Cardiac septum (tissue), 1 donor: ENCODE measurements around the gene TSR3. TPM values are rescaled to one million over a fixed set of nuclear protein-coding genes. Genes with fewer than 3 reads are reported as not detected.
"Not testable (repeated sequence)": the region's sequence is repeated elsewhere in the genome, so short reads cannot be mapped to it uniquely, and the experiment has no call there.

Source experiments
- DNase-seq: peaks from one replicate; pipeline ENCODE4 v3.0.0-alpha.2; 2020; ENCODE audit warnings: low spot score
- intact Hi-C: fragments of 100-400 bp; cut with DNase I; formaldehyde crosslinking; loops from one replicate; pipeline ENCODE4 v1.14.0; 2022
- total RNA-seq: library from RNA; stranded (reverse); fragmentation: NEBNext Ultra II Directional; extraction: Animal tissue kit (Norgen Biotek cat#: 25700); gene quantifications from one replicate; pipeline ENCODE4 v1.2.1, GENCODE V29; 2021
- donor health status: DM: no; HTN: no; CAD: no.

The TSR3 gene
- total RNA-seq, 1 donor from 2014 or later: 55.0 TPM

- intact Hi-C loops: loop anchor here (10.0 kb wide), 1 partner anchor 56 kb away; no protein-coding TSS in a partner anchor
Measured at GRCh38 chr16:1330931-1331711, 20.6 kb downstream of the TSR3 start.

DNA sequence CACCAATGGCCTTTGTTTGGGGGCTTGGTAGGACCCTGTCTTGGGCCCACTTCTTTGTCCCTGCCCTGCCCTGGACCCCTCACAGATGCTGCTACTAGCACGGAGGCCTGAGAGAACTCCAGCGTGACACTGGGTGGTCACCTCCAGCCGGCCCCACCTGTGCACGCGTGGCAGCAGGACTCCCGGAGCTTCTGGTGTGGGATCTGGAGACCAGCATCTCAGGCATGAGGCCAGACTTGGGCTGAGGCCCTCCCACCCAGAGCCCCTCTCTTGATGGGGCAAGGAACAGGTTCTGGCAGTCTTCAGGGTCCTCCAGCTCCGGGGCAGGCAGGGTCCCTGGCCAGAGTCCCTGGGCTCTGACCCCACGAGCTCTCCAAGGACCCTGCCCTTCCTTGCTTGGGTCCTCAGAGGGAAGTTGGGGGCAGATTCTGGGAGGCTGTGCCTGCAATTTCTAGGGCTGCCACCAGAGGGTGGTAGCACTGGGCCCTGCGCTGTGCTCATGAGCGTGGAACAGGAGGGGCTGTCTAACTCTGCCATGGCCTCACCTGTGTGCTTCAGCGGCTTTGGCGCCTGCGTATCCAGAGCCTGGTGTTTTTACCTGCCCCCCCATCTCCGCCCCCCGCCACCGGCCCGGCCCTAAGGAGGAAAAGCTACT is 21.3 kb downstream of the TSR3 start:
- intact Hi-C loops: loop anchor here (10.0 kb wide), 1 partner anchor 56 kb away; no protein-coding TSS in a partner anchor
- no peak for DNase-seq

More at GRCh38 chr16:1330931-1331711, 20.6 kb downstream of the TSR3 start:
- DNase-seq: no peak

DNA sequence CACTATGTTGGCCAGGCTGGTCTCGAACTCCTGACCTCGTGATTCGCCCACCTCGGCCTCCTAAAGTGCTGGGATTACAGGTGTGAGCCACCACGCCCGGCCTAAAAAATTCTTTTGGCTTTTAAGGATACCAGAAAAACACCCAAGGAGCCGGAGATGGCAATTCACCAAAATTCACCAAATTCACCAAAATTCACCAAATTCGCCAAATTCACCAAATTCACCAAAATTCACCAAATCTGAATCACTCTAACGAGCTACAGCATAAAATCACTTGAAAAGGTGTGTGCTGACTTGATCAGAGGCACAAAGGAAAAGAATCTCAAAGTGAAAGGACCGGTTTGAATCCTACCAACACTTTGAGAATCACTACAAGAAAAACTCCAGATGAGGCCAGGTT is 22.7 kb downstream of the TSR3 start:
- intact Hi-C loops: not testable (repeated sequence)

DNA sequence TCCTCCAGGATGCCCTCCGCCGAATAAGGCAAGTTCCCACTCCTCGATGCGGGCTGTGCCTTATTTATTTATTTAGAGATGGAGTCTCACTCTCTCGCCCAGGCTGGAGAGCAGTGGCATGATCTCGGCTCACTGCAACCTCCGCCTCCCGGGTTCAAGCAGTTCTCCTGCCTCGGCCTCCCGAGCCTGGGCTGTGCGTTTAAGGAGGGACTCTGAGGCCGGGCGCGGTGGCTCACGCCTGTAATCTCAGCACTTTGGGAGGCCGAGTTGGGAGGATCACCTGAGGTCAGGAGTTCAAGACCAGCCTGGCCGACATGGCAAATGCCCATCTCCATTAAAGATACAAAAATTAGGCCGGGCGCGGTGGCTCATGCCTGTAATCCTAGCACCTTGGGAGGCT is 23.5 kb downstream of the TSR3 start:
- DNase-seq, intact Hi-C loops: not testable (repeated sequence)

More for the DNA sequence above, 22.7 kb downstream of the TSR3 start:
- DNase-seq: not testable (repeated sequence)

GRCh38 chr16:1327619-1327947 is 24.1 kb downstream of the TSR3 start:
- intact Hi-C loops: no loop called here

DNA sequence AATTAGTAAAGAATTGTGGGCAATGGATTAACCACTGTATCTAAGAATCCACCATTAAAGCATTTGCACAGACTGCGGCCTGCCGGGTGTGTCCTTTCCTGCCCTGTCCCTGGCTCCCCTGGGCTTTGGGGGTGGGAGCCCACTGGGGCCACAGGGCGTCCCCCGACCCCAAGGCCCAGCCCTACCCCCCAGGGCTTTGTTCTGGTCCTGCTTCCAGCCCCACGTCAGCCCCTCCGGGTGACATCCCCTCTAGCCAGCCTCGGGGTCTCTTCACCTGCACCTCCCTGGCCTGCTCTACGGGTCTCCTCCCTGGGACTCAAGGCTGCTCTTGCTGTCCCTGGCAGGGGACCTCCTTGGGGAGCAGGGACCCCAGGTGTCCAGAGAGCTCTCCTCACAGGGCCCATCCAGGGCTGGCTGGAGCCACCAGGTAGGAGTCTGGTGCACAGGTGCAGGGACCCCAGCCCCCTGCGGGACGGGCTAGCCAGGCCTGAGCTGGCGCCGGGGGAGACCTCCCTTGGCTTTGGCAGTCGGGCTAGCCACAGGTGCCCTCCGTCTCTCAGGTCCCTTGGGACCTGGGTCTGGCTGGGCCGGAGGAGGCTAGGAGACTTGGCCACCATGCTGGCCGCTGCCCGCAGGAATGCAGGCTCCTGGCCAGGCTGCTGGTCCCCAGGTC is 24.6 kb downstream of the TSR3 start:
- no peak for DNase-seq
- intact Hi-C loops: no loop called here

More at GRCh38 chr16:1327619-1327947, 24.1 kb downstream of the TSR3 start:
- no peak for DNase-seq

- intact Hi-C loops: no loop called here
- no peak for DNase-seq
Measured at GRCh38 chr16:1326391-1326790, 25.3 kb downstream of the TSR3 start.

DNA sequence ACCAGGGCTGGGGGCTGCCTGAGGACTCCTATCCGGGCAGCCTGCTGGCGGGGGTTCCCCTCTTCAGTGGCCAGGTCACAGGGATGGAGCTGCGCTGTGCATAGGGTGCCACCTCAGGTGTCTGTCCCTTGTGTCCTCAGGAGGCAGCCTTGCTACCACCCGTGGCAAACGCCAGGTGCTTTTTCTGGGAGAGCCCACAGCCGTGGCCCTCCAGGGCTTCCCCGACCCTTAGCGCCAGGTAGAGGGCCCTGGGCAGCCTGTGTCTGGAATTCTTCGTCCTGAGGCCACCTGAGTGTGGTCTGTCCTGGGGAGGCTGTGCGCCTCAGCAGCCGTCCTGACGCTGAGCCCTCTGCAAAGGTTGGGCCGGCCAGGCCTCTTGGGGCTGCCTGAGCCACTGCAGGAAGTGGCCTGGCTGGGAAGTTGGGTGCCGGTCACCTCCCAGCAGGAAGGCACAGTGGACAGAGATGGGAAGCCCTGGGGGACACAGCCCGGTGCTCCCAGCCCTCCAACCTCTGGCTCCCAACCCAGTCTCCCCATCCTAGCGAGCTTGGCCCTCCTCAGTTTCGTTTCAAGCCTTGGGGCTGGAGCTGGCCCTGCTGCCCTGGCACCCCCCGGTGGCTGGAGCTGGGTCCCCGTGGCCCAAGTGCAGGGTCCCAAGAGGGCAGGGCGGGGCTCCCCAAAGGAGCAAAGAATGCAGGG is 25.9 kb downstream of the TSR3 start:
- intact Hi-C loops: no loop called here
- no peak for DNase-seq

- DNase-seq: no peak
- intact Hi-C loops: no loop called here
Measured at GRCh38 chr16:1325261-1325660, 26.4 kb downstream of the TSR3 start.

GRCh38 chr16:1324286-1324826 is 27.3 kb downstream of the TSR3 start:
- DNase-seq: no peak
- intact Hi-C loops: no loop called here

GRCh38 chr16:1323296-1324239 is 28.1 kb downstream of the TSR3 start:
- intact Hi-C loops: no loop called here
- DNase-seq: no peak

- DNase-seq: no peak
- intact Hi-C loops: no loop called here
Measured at GRCh38 chr16:1322407-1322806, 29.3 kb downstream of the TSR3 start.

GRCh38 chr16:1320658-1321240 is 30.9 kb downstream of the TSR3 start:
- DNase-seq: no peak
- intact Hi-C loops: no loop called here

GRCh38 chr16:1320097-1320496 is 31.6 kb downstream of the TSR3 start:
- DNase-seq: no peak
- intact Hi-C loops: no loop called here

DNA sequence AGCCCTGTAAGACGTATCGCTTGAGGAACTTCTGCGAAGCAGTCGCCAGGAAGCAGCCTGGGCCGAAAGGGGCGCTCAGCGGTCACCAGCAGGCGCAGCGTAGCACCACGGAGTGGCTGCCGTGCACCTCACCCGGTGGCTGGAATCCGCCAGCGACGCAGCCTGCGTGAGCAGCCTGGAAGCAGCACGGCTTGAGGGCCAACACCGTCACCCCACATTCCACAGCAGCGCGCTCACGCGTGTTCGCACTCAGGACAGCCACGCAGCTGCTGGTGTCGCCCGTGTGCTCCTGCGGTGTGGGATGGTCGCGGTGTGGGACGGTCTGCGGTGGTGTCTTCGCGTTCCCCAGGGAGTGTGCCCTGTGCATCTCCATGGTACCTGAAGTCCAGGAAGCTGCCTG is 32.6 kb downstream of the TSR3 start:
- no peak for DNase-seq
- intact Hi-C loops: no loop called here

DNA sequence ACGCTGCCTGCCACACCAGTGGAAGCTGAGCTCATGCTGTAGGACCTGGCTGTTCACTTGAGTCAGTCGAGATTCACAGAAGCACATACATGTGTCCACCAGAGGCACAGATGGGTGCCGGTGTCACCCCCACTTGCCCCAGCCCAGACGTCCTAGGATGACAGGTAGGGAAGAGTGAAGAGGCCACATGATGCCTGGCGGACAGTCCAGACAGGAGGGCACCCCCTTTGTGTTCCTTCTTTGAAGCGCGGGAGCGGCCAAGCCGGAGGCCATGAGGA is 33.5 kb downstream of the TSR3 start:
- intact Hi-C loops: no loop called here
- no peak for DNase-seq

GRCh38 chr16:1317479-1318267 is 34.0 kb downstream of the TSR3 start:
- DNase-seq: no peak
- intact Hi-C loops: no loop called here

DNA sequence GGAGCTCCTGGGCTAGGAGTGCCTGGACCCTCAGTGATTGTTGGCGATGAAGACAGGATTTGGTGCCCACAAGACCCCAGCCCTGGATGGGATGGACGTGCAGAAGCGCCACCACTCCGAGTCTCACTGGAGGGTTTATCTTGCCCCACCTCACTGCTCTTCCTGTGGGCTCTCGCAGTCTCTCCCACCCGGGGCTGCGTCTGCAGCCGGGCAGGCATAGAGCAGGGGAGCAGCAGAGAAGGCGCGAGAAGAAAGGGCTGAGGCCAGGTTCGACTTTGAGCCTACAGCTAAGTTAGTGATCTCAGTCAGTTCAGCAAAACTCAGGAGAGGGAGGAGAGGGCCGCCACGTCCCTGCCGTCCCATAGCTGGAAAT is 35.7 kb downstream of the TSR3 start:
- no peak for DNase-seq
- intact Hi-C loops: no loop called here
